HG03159 (cell line): ENCODE results near the gene RNPEP.
A peak's percentile ranks its signal among the peaks of the same experiment; 100 is the strongest.
"Not testable (repeated sequence)": the region's sequence is repeated elsewhere in the genome, so short reads cannot be mapped to it uniquely, and the experiment has no call there.

ENCODE experiments used
- ATAC-seq: cut with Tn5 transposase; IDR thresholded peaks from one replicate; pipeline ENCODE4 v1.9.1; 2021; ENCODE audit warnings: mild to moderate bottlenecking, moderate library complexity; ENCODE audit not compliant: unreplicated experiment

Gene RNPEP

DNA sequence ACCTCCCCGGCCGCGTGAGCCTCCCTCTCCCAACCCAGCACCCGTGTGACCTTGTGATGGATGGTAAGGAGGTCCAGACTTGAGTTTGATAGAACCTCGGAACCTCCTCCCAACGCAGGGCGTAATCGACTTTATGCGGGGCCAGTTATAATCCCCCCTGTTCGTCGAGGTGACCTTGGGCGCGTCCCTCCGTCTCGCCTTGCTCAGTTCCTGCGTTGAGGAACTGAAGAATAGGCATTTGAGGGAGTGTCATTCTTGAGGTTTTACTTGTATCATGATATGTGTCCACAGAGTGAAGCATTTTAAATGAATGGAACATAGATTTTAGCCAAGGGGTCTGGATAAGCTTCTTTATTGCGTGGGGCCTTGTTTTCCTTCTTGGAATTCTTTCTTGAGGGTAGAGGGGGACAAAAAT is 26.7 kb upstream of the RNPEP start:
- peak; percentile 38 for ATAC-seq

DNA sequence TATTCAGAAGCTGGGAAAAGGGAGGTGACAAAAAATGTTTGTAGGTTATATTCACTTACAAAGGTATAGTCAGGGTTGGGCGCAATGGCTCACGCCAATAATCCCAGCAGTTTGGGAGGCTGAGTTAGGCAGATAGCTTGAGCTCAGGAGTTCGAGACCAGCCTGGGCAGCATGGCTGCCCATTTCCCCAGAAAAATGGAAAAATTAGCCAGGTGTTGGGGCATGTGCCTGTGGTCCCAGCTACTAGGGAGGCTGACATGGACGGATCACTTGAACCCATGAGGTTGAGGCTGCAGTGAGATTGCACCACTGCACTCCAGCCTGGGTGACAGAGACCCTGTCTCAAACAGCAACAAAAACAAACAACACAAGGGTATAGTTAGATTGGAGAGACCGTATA is 24.1 kb upstream of the RNPEP start:
- ATAC-seq, result no peak

DNA sequence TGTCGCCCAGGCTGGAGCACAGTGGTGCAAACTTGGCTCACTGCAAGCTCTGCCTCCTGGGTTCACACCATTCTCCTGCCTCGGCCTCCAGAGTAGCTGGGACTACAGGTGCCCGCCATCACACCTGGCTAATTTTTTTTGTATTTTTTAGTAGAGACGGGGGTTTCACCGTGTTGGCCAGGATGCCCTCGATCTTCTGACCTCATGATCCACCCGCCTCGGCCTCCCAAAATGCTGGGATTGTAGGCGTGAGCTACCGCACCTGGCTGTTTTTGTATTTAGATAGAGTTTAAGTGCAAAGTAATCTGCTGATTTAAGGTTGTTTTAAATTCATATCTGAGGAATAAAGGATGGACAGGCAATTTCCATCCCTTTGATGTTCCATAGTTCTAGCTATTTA is 20.1 kb upstream of the RNPEP start:
- ATAC-seq, result not testable (repeated sequence)

DNA sequence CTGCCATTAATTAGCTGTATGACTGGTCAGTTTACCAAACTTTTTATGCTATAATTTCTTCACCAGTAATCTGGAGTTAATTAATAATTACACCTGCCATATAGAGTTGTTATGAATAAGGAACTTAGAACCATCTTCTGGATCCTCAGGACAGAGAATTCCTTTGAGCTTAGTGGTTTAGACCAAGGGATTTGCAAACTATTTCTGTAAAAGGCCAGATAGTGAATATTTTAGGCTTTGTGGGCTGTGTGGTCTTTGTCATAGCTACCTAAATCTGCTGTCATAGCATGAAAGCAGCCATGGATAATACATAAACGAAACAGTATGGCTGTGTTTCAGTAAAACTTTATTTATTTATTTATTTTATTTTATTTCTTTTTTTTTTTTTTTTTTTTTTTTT is 18.2 kb upstream of the RNPEP start:
- no peak for ATAC-seq

DNA sequence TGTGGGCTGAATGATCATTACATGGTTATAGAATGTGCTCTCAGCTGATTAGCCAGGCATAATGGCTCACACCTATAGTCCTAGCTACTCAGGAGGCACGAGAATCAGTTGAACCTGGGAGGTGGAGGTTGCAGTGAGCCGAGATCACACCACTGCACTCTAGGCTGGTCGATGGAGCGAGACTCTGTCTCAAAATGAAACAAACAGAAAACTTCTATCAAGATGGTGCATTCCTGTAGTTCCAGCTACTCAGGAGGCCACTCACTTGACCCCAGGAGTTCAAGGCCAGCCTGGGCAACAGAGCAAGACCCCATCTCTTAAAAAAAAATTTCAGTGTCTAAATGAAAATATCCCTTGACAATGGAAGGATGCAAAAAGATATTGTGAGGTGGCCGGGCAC is 16.3 kb upstream of the RNPEP start:
- no peak for ATAC-seq

DNA sequence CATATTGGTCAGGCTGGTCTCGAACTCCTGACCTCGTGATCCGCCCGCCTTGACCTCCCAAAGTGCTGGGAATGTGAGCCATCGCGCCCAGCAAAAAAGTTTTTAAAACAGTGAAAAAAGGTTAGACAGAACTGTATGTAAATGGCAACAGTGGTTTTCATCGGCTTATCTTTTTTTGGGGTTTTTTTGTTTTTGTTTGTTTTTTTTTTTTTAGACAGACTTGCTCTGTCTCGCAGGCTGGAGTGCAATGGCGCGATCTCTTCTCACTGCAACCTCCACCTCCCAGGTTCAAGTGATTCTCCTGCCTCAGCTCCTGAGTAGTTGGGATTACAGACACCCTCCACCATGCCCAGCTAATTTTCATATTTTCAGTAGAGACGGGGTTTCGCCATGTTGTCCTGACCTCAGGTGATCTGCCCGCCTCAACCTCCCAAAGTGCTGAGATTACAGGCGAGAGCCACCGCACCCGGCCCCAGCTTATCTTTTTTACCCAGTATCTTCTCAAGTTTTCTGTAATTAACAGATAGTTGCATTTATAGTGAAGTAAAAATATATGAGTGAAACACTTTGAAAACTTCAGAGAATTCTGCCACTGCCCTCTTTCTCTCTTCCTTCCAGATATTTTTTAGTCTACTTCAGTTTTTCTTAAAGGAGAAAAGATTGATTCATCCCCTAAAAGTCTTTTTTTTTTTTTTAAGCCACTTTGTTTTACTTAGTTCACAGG is 14.1 kb upstream of the RNPEP start:
- ATAC-seq, result no peak

DNA sequence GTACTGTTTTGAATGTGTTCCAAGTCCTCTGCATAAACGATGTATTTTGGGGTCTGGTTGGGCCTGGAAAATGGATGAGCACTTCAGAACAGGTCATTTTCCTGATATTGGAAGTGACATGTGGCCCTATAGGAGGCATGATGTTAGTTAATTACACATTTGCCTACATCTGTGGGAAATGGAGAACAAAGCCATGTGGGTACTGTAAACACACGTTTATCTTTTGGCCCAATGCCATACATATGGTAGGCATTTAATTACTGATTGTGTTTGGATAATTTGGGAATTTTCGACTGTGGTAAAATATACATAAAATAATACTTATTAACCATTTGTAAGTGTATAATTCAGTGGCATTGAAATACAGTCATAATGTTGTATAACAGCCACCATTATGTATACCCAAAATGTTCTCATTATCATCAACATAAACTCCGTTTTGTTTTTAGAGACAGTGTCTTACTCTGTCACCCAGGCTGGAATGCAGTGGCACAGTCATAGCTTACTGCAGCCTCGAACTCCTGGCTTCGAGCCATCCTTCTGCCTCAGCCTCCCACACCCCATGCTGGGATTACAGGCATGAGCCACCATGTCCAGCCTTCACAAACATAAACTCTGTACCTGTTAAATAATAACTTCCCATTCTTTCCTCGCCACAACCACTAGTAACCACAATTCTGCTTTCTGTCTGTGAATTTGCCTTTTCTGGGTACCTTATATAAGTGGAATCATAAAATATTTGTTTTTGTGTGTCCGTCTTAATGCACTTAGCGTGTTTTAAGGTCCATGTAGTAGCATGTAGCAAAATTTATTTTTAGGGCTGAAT is 11.9 kb upstream of the RNPEP start:
- ATAC-seq, result no peak

DNA sequence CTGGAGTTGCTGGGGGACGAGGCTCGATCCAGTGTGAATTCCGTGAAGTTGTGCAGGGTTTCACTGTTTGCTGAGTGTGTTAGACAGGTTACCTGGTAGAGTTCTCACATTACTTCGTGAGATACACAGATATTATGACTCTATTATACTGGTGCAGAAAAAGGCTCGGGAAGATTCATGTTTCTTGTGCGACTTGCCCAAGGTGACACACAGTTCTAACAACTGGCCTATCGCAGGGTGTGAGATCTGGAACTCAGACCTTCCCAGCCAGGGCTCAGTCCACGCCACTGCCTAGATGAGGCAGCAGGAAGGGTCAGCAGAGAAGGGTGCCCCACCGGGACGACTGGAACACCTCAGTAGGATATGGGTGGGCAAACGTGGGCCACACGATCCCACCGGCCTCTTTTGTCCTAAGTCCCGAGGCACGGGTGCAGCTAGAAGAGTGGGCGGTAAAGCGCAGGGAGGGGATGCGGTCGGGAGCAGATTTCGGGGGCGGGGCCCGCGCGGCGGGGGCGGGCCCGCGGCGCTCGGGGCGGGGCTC is 296 bp upstream of the RNPEP start:
- ATAC-seq, result no peak

DNA sequence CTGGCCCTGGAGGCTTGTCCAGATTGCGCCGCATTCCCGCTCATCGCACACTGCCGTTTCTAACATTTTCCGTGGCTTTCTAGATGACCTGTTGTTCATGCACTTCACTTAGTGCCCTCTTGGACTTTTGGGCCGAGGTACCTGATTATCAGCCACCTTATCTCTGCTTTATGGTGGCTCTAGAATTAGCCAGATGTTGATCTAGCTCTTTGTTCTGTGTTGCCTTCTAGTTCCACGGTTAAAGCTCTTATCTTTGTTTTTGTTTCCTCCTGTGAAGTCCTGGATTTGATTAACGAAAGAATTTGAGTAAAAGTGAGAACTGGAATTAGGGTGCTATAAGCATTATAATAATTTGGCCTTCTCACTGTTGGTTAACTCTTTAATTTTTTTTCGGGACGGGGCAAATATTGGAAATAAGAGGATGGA is 945 bp downstream of the RNPEP start:
- ATAC-seq, result peak; percentile 29

DNA sequence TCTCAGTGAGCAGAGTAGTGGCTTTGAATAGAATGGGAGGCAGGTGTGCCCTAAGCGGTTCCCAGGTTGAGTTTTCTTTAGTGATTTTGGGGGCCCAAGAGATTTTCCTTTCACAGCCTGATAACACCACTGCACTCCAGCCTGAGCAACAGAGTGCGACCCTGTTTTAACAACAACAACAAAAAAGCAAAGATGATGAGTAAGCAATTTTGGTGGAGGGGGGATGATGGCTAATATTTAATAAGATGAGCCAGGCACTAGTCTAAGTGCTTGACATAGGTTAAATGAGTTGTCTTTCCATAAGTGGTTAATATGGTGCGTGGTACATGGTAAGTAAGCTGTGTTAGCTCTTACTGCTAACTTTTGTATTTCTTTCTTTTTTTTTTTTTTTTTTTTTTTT is 2.0 kb downstream of the RNPEP start:
- ATAC-seq, result no peak

DNA sequence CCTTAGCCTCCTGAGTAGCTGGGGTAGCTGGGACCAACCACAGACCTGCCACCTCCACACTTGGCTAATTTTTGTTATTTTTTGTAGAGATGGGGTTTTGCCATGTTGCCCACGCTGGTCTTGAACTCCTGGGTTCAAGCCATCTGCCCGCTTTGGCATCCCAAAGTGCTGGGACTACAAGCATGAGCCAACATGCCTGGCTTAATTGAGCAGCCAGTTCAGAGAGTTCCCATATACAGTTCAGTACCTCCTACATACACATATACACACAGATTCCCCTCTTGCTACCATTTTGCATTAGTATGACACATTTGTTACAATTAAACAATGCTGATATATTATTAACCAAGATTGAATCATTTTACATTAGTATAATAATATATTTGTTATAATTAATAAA is 2.9 kb downstream of the RNPEP start:
- no peak for ATAC-seq

DNA sequence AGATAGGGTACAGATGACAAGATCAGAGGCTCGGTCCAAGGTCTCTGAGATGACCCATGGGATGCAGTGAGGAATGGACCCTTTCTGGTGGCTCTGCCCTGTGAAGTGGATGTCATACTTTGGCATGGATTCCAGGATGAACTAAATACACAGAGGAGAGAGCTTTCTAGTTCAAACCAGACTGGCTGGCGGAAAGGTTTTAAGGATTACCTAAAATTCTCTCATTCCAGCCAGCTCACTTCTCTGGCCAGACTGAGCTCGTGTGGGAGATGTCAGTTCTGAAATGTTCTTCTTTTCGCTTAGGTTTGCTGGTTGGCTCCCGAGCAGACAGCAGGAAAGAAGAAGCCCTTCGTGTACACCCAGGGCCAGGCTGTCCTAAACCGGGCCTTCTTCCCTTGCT is 6.2 kb downstream of the RNPEP start:
- no peak for ATAC-seq

DNA sequence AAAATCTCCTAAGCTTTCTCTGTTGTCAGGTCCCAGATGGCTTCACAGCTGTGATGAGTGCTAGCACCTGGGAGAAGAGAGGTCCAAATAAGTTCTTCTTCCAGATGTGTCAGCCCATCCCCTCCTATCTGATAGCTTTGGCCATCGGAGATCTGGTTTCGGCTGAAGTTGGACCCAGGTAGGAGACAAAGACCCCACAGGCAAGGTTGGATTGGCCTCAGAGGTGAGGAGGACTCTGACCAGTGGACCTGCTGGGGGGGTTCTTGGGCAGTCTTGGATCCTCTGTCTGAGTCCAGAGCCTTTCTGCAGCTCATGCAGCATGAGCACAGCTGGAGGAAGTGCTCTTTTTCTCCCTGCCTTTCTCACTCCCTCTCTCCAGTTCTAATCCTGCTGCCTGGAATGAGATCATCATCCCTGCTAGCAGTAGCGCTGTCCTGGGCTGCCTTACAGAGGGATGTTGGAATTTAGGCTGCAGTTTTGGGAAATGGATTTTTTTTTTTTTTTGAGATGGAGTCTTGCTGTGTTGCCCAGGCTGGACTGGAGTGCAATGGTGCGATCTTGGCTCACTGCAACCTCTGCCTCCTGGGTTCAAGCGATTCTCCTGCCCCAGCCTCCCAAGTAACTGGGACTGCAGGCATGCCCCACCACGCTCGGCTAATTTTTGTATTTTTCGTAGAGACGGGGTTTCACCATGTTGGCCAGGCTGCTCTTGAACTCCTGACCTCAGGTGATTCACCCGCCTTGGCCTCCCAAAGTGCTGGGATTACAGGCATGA is 7.1 kb downstream of the RNPEP start:
- ATAC-seq, result no peak

DNA sequence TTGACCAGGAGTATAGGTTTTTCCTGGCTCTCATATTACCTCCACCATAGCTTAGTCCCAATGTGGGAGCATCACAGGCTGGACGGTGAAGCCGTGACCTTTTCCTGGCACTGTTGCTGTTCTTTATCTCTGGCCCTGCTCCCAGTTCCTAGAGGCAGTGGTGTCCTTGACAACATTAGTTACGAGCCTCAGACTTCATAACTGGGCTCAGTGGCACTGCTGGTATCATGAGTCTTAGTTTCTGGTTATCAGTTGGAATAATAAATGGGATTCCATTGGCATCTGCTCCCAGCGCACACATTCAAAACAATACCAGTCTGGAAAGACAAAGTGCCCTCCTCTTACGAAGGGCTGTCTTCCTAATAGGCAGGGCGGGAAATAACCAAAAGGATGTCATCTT is 8.0 kb downstream of the RNPEP start:
- no peak for ATAC-seq

DNA sequence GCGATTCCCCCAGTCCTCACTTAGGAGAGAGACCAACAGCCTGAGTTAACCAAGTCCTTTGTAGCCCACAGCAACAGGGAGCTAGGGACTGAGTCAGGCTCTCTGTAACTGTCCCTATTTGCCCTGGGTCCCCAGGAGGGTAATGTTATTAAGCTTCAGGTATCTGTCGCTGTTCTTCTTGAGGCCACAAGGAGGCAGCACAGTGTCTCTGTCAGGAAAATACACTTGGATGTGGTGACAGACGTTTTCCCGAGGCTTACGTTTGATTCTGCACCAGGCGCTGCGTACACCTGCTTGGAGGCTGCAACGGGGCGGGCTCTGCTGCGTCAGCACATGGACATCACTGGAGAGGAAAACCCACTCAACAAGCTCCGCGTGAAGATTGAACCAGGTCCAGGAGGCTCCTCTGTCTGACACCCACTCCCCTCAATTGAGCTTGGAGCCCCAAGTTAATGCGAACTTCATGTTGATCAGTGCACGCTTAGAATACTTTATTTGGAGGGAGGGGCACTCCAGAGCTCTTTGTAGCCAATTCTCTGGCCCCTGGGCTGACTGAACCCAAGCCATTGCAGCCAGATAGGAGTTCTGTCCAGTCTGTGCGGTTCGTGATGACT is 17.3 kb downstream of the RNPEP start:
- ATAC-seq, result no peak

DNA sequence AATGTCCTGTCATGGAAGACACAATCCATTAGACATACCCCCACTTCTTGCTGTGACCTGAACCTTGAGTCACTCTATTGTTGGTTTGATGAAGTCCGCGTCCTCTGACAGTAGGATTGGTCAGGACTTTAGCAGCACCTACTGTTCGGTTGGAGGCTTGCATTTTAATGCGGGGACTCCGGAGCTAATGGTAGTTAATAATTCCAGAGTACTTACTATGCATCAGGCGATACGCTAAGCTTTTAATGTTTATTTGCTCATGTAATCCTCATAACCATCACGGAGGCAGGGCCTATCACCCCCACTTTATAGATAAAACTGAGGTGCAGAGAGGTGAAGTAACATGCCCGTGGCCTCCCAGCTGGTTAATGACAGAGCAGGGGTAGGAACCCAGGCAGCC is 20.1 kb downstream of the RNPEP start:
- ATAC-seq, result no peak

DNA sequence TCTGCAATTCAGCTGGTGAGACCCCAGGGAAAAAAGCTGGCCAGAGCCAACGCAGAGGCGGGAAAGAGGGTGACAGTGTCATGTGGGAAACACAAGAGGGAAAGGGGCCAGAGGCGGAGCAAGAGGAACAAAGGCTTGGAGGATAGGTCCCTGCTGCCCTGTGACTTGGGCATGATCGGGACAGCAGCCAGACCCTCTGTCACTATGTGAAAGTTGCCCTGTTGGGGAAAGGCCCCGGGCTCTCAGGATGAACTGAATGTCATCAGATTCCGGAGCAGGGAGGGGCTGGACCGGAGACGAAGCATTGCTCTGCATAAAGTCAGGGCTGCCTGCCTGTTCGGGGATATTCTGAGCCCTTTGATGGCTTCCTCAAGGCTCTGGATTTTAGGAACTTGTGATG is 22.3 kb downstream of the RNPEP start:
- no peak for ATAC-seq

DNA sequence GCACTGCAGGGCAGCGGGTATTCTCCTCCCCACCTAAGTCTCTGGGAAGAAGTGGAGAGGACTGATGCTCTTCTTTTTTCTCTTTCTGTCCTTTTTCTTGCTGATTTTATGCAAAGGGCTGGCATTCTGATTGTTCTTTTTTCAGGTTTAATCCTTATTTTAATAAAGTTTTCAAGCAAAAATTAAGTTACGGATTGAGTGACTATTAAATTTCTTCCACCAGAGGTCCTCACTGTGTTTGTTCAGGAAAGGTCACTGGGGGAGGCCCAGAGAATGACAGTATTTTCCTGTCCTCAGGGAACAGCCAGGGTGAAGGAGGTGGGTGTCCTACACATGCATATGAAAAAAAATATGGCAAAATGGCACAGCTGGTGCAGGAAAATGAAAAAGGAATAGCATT is 23.5 kb downstream of the RNPEP start:
- no peak for ATAC-seq

DNA sequence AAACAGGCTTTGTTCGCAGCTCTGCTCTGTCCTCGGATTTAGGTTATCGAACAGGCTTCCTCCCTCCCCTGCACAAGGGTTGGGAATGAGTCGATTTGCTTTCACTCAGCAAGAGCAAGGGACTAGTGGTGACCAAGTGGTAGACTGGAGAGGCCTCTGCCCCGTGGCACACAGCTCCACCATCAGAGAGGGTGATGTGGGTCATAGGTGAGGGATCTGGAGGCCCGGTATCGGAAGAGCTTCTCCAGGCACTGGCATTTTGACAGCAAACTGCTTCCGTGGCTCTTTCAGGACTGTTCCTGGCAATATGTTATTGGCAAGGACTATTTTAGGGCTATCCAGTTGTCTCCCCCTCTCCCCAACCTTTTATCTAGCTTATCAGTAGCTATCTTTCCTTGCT is 24.9 kb downstream of the RNPEP start:
- ATAC-seq, result no peak

DNA sequence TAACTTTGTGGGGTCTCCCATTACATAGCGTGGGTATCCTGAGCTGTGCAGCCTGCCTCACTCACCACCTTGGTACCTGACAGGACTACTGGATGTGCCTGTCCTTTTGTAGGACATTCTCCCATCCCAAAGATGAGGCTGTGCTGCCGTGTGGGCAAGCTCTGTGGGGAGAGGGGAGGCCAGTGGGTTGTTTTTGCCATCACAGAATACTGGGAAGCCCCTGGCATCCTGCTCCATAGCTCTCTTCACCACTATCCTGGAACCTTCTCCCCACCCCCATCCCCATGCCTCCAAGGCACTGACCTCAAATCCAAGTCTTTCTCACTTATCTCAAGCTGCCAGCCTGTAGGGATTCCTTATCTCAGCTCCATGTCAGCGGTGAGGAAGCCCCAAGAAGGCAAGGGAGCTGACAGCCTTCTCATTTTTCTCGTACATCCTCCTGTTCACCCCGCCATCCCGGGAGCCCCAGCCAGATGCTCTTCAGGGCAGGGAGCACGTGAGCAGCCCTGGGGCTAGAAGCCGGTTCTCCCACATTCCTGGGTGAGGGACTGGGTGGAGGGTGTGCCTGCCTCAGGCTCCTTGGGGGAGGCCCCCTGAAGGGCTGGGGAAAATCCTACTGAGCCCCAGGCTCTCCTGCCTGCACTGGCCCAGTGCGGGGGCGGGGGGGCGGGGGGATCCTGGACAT is 25.5 kb downstream of the RNPEP start:
- no peak for ATAC-seq
